H1 (cell line): Measurements from ENCODE around the gene SPTBN1. TPM values are rescaled to one million over a fixed set of nuclear protein-coding genes. Genes with fewer than 3 reads are reported as not detected.

ENCODE experiments used
- CTCF ChIA-PET: fragments of 300-600 bp; sonication (Branson Sonifier 250); formaldehyde crosslinking; loops from one replicate; lab custom pipeline; 2021; ENCODE audit not compliant: partially characterized antibody; lab: Charles Lee
- POLR2A ChIA-PET: fragments of 300-600 bp; sonication (Branson Sonifier 250); formaldehyde crosslinking; loops from one replicate; lab custom pipeline; 2021; ENCODE audit warnings: inconsistent platforms; ENCODE audit not compliant: partially characterized antibody; lab: Charles Lee
- DNase-seq, 2 experiments: peaks; one replicate each; pipeline versions ENCODE4 v3.0.0 to v3.0.0-alpha.2; 2010 to 2022; ENCODE audit warnings: low spot score in 2 of 2, low read depth in 1 of 2, mixed read lengths in 1 of 2
- FAIRE-seq: peaks from 2 replicates; lab custom pipeline; 2011; peaks lifted over from hg19 to GRCh38; lab: Jason Lieb, UNC
- H2AFZ ChIP-seq: 2 replicates; pipeline ENCODE4 v1.8.1; 2012; ENCODE audit warnings: low read length, inconsistent platforms
- H2AK5ac ChIP-seq: 2 replicates; pipeline ENCODE4 v1.6.1; 2013; ENCODE audit warnings: low read depth, low read length
- H2BK120ac ChIP-seq: replicated peaks from 2 replicates; pipeline ENCODE3; 2013; ENCODE audit warnings: low read depth, low read length, inconsistent platforms
- H2BK12ac ChIP-seq: 2 replicates; pipeline ENCODE4 v1.6.1; 2013; ENCODE audit warnings: low read depth, low read length
- H2BK15ac ChIP-seq: 2 replicates; pipeline ENCODE4 v1.6.1; 2013; ENCODE audit warnings: low read length
- H2BK20ac ChIP-seq: 2 replicates; pipeline ENCODE4 v1.6.1; 2013; ENCODE audit warnings: low read length
- H2BK5ac ChIP-seq: 2 replicates; pipeline ENCODE4 v1.6.1; 2013; ENCODE audit warnings: low read depth, low read length
- H3K14ac ChIP-seq: 2 replicates; pipeline ENCODE4 v1.6.1; 2013; ENCODE audit warnings: inconsistent platforms; ENCODE audit not compliant: insufficient read length
- H3K18ac ChIP-seq: 2 replicates; pipeline ENCODE4 v1.6.1; 2013; ENCODE audit warnings: low read length; ENCODE audit errors: extremely low read depth
- H3K23ac ChIP-seq: 2 replicates; pipeline ENCODE4 v1.6.1; 2013; ENCODE audit warnings: inconsistent platforms; ENCODE audit not compliant: insufficient read length
- H3K23me2 ChIP-seq: 2 replicates; pipeline ENCODE4 v1.6.1; 2013; ENCODE audit warnings: low read depth, low read length
- H3K27ac ChIP-seq: 2 replicates; pipeline ENCODE4 v1.6.1; 2011; ENCODE audit warnings: low read depth, low read length, inconsistent platforms
- H3K27me3 ChIP-seq, 4 experiments: replicated peaks in 1 of 4; 1 replicate in 1 of 4; 2 replicates in 3 of 4; pipeline versions ENCODE4 v1.6.1 to v1.8.1; 2011 to 2013; ENCODE audit warnings: low read length in 3 of 4, mild to moderate bottlenecking in 3 of 4, inconsistent platforms in 2 of 4, mixed read lengths in 2 of 4, moderate library complexity in 1 of 4; ENCODE audit not compliant: control insufficient read depth in 3 of 4, insufficient read depth in 3 of 4; ENCODE audit errors: extremely low read depth in 1 of 4
- H3K36me3 ChIP-seq, 4 experiments: 2 replicates each; pipeline versions ENCODE4 v1.6.1 to v1.8.1; 2011 to 2013; ENCODE audit warnings: mild to moderate bottlenecking in 4 of 4, low read length in 3 of 4, moderate library complexity in 2 of 4, control low read depth in 1 of 4, inconsistent platforms in 1 of 4; ENCODE audit not compliant: insufficient read depth in 4 of 4, control insufficient read depth in 2 of 4
- H3K4ac ChIP-seq: replicated peaks from 2 replicates; pipeline ENCODE3; 2013; ENCODE audit warnings: low read length, low read depth, mixed read lengths, inconsistent platforms; ENCODE audit not compliant: insufficient read length
- H3K4me1 ChIP-seq, 4 experiments: replicated peaks in 1 of 4; 1 replicate in 1 of 4; 2 replicates in 3 of 4; pipeline versions ENCODE4 v1.6.1 to v1.8.1; 2011 to 2013; ENCODE audit warnings: low read length in 3 of 4, inconsistent platforms in 2 of 4, mixed read lengths in 1 of 4; ENCODE audit not compliant: insufficient read depth in 4 of 4, control insufficient read depth in 3 of 4
- H3K4me2 ChIP-seq, 2 experiments: 2 replicates each; pipeline versions ENCODE4 v1.6.1 to v1.8.1; 2011 to 2013; ENCODE audit warnings: low read depth in 2 of 2, low read length in 2 of 2, control low read depth in 1 of 2, inconsistent platforms in 1 of 2, mild to moderate bottlenecking in 1 of 2; ENCODE audit not compliant: insufficient read depth in 1 of 2
- H3K4me3 ChIP-seq, 4 experiments: fragments of 200-600, 300-600 bp in 1 of 4; sonication (generic), shearing (Covaris generic), sonication (Bioruptor Twin) in 1 of 4; 2 replicates each; pipeline versions ENCODE4 v1.5.1 to v1.8.1; 2011 to 2016; ENCODE audit warnings: low read length in 4 of 4, low read depth in 3 of 4, control low read depth in 2 of 4, inconsistent platforms in 2 of 4, mild to moderate bottlenecking in 2 of 4, mixed read lengths in 1 of 4, moderate library complexity in 1 of 4; ENCODE audit not compliant: insufficient read depth in 2 of 4; ENCODE audit errors: extremely low read depth in 1 of 4
- H3K56ac ChIP-seq: replicated peaks from 2 replicates; pipeline ENCODE3; 2013; ENCODE audit warnings: low read depth, mild to moderate bottlenecking, mixed read lengths, low read length, inconsistent platforms; ENCODE audit not compliant: insufficient read length
- H3K79me1 ChIP-seq: 2 replicates; pipeline ENCODE4 v1.6.1; 2013; ENCODE audit warnings: low read depth, low read length, control low read depth
- H3K79me2 ChIP-seq, 2 experiments: 2 replicates each; pipeline versions ENCODE4 v1.6.1 to v1.8.1; 2012 to 2013; ENCODE audit warnings: low read length in 2 of 2, mild to moderate bottlenecking in 2 of 2, inconsistent platforms in 1 of 2; ENCODE audit not compliant: insufficient read depth in 2 of 2, control insufficient read depth in 1 of 2
- H3K9ac ChIP-seq, 4 experiments: replicated peaks in 1 of 4; 1 replicate in 1 of 4; 2 replicates in 3 of 4; pipeline versions ENCODE4 v1.6.1 to v1.8.1; 2011 to 2013; ENCODE audit warnings: low read depth in 3 of 4, low read length in 3 of 4, control low read depth in 2 of 4, mild to moderate bottlenecking in 2 of 4, moderate library complexity in 2 of 4, inconsistent platforms in 1 of 4; ENCODE audit errors: extremely low read depth in 1 of 4
- H3K9me3 ChIP-seq, 2 experiments: 2 replicates each; pipeline versions ENCODE4 v1.6.1 to v1.8.1; 2012 to 2013; ENCODE audit warnings: mild to moderate bottlenecking in 2 of 2, moderate library complexity in 2 of 2, control low read depth in 1 of 2, inconsistent platforms in 1 of 2, low read depth in 1 of 2, low read length in 1 of 2, mixed read lengths in 1 of 2; ENCODE audit not compliant: insufficient read depth in 2 of 2
- H4K20me1 ChIP-seq, 2 experiments: replicated peaks in 1 of 2; 2 replicates each; pipeline versions ENCODE3 to v1.8.1; 2011 to 2013; ENCODE audit warnings: inconsistent platforms in 2 of 2, low read length in 2 of 2, mild to moderate bottlenecking in 1 of 2; ENCODE audit not compliant: insufficient read depth in 2 of 2, control insufficient read depth in 1 of 2
- H4K5ac ChIP-seq: 2 replicates; pipeline ENCODE4 v1.6.1; 2013; ENCODE audit warnings: low read length, low read depth, mixed read lengths, inconsistent platforms; ENCODE audit not compliant: insufficient read length
- H4K8ac ChIP-seq: 2 replicates; pipeline ENCODE4 v1.8.0; 2013; ENCODE audit warnings: mild to moderate bottlenecking, moderate library complexity, low read length, inconsistent platforms; ENCODE audit not compliant: insufficient read depth; ENCODE audit errors: extremely low read depth
- H4K91ac ChIP-seq: replicated peaks from 2 replicates; pipeline ENCODE3; 2013; ENCODE audit warnings: low read length, mixed read lengths, inconsistent platforms; ENCODE audit not compliant: insufficient read length
- ASH2L ChIP-seq: fragments of 200-600, 300-600 bp; sonication (generic); IDR thresholded peaks from one replicate; pipeline ENCODE4 v1.7.1; 2017; ENCODE audit warnings: low read length
- CBX8 ChIP-seq: fragments of 300-800, 300-1000 bp; sonication (generic); IDR thresholded peaks from 2 replicates; pipeline ENCODE4 v1.7.1; 2016; ENCODE audit warnings: low read depth, low read length, borderline replicate concordance
- CTCF ChIP-seq, 3 experiments: IDR thresholded peaks; 1 replicate in 2 of 3; 2 replicates in 1 of 3; pipeline versions ENCODE4 v1.5.1 to v1.6.1; 2011; ENCODE audit warnings: low read length in 3 of 3, mild to moderate bottlenecking in 3 of 3, inconsistent platforms in 2 of 3, low read depth in 1 of 3, moderate library complexity in 1 of 3; ENCODE audit not compliant: insufficient read depth in 1 of 3; ENCODE audit errors: control extremely low read depth in 1 of 3
- HDAC6 ChIP-seq: IDR thresholded peaks from one replicate; pipeline ENCODE4 v1.7.1; 2012; ENCODE audit warnings: low read depth, mild to moderate bottlenecking, inconsistent platforms, low read length, moderate library complexity
- MAX ChIP-seq: IDR thresholded peaks from 2 replicates; pipeline ENCODE4 v1.6.1; 2012; ENCODE audit warnings: inconsistent platforms
- POLR2AphosphoS5 ChIP-seq: IDR thresholded peaks from 2 replicates; pipeline ENCODE4 v1.6.1; 2011; ENCODE audit warnings: low read depth, low read length
- RAD21 ChIP-seq, 2 experiments: IDR thresholded peaks in 1 of 2; conservative IDR thresholded peaks in 1 of 2; 2 replicates each; pipeline ENCODE4 v1.6.1; 2011; ENCODE audit warnings: low read depth in 2 of 2, low read length in 2 of 2, improper control_type of control experiment in 1 of 2, inconsistent platforms in 1 of 2, mild to moderate bottlenecking in 1 of 2, moderate library complexity in 1 of 2
- RFX5 ChIP-seq: IDR thresholded peaks from 2 replicates; pipeline ENCODE4 v1.6.1; 2011; ENCODE audit warnings: low read depth, low read length, improper control_type of control experiment, borderline replicate concordance
- USF2 ChIP-seq: IDR thresholded peaks from 2 replicates; pipeline ENCODE4 v1.6.1; 2011; ENCODE audit warnings: low read length, improper control_type of control experiment
- WGBS, 2 experiments: shearing (Covaris generic) in 1 of 2; methylation state at CpG; one replicate each; pipeline versions ENCODE4 v1.1.6 to v1.1.7; 2013 to 2015; ENCODE audit warnings: low lambda C conversion rate in 2 of 2, mixed read lengths in 2 of 2, inconsistent platforms in 1 of 2, low coverage in 1 of 2, missing lambda C conversion rate in 1 of 2; ENCODE audit not compliant: insufficient replicate concordance in 2 of 2, insufficient coverage in 1 of 2, insufficient read length in 1 of 2; ENCODE audit errors: extremely low coverage in 1 of 2, missing lambda C conversion rate in 1 of 2; 5-methylcytosine and 5-hydroxymethylcytosine counted together
- polyA plus RNA-seq, 7 experiments: library from polyadenylated mRNA; depleted of rRNA in 3 of 7; stranded (reverse) in 5 of 7; unstranded in 2 of 7; fragments of >200 nt in 5 of 7; fragments of 200-250 nt in 2 of 7; gene quantifications; 1 replicate in 5 of 7; 2 replicates in 1 of 7; 4 replicates in 1 of 7; pipeline versions ENCODE4 v1.2.1 to v1.2.3, GENCODE V29; 2011 to 2013; ENCODE audit warnings: missing spikeins in 2 of 7, mixed read lengths in 2 of 7
- total RNA-seq: library from RNA; stranded (reverse); fragmentation: NEBNext Ultra II Directional; extraction: Animal tissue kit (Norgen Biotek cat#: 25700); gene quantifications from 2 replicates; pipeline ENCODE4 v1.2.1, GENCODE V29; 2021

Gene SPTBN1
- total and polyA plus RNA-seq, 2 of the 8 experiments (the other 6 are each of a cell fraction or from before 2014, with no cell fraction given) = 31.8 to 180 TPM

GRCh38 chr2:54665436-54665856, 209.3 kb downstream of the SPTBN1 start:
- Histone ChIP-seq H2BK120ac (no peak overlapping the region), H3K14ac (no peak overlapping the region), H3K27me3 (no peaks in the 10 kb centered on the region), H3K56ac (no peak overlapping the region), H3K79me2 (no peaks in the 10 kb centered on the region), H2AK5ac (no peak overlapping the region), H2BK12ac (no peak overlapping the region), H3K9me3 (no peaks in the 10 kb centered on the region), H3K79me1 (no peaks in the 10 kb centered on the region), H4K8ac (no peak overlapping the region), H3K4me3 (no peak overlapping the region), H3K36me3 (peaks cover 18 to 78% (median 56%) of the 10 kb centered on the region in 4 experiments), H2BK5ac (no peak overlapping the region), H4K20me1 (peaks cover 2 to 4% of the 10 kb centered on the region in 2 experiments), H2BK20ac (no peak overlapping the region), H3K9ac (no peak overlapping the region), H4K5ac (no peak overlapping the region), H4K91ac (no peak overlapping the region), H3K23ac (no peak overlapping the region), H3K23me2 (no peaks in the 10 kb centered on the region), H2AFZ (no peak overlapping the region), H3K4me2 (no peak overlapping the region), H3K18ac (no peak overlapping the region), H3K27ac (no peak overlapping the region), H3K4me1 (peaks cover 0 to 3% (median 0%) of the 10 kb centered on the region in 4 experiments; a peak in 3 of 7 replicates), H3K4ac (no peak overlapping the region), H2BK15ac (no peak overlapping the region)
- FAIRE-seq (peak; percentile 79), DNase-seq (peak in 1 of 2 experiments; percentile 61)
- 26% methylated on average over 3 of the region's 3 CpGs; no CpG with 5 or more reads in 1 of the 2 experiments for WGBS, 2 experiments
- CTCF ChIA-PET = interaction anchor here (0.8 to 9.5 kb wide), 43 partner anchors 9 to 573 kb away, joined by 3 to 179 read pairs (median 5); partner anchors contain the start of gene EML6
- POLR2A ChIA-PET = interaction anchor here (1.3 kb wide), 1 partner anchor 11 kb away, joined by 4 read pairs; no protein-coding TSS in a partner anchor
- TF ChIP-seq USF2 (peak; percentile 34; the same call in 1 of the 2 replicates), RAD21 (IDR thresholded peaks at IDR 0.05 in 1 of 2, conservative IDR thresholded peaks at IDR 0.05 in 1 of 2; ENCODE audit: low read depth in 2 of 2, low read length in 2 of 2) (peak; percentile 60 to 72), MAX (no peak), POLR2AphosphoS5 (no peak; the same call in 1 of the 2 replicates), CBX8 (no peak), CTCF (IDR thresholded peaks at IDR 0.05; ENCODE audit: control extremely low read depth in 1 of 3, insufficient read depth in 1 of 3, low read depth in 1 of 3, low read length in 3 of 3) (peak; percentile 46 to 81 (median 64)), HDAC6 (no peak), RFX5 (no peak), ASH2L (no peak)
